ENCODE data around the gene AGA. TPM values are rescaled to one million over a fixed set of nuclear protein-coding genes. Genes with fewer than 3 reads are reported as not detected.

The AGA gene
- total RNA-seq: 10 to 100 TPM; 14.6 to 15.4 TPM
- polyA plus RNA-seq (2013, experiment 1 of 2): 26.9 TPM
- 28.0 TPM for polyA plus RNA-seq (2013, experiment 2 of 2)
- total RNA-seq: 8.5 to 58.8 (median 25.5) reads per million in 172 experiments

- H3K27ac ChIP-seq (ENCODE audit: low read depth in 1 of 2, low read length in 2 of 2): peak within 1 kb of the TSS; percentile 89 to 90
- peak within 1 kb of the TSS; percentile 65 for H3K4me3 ChIP-seq (ENCODE audit: low read length)
- H3K4me1 ChIP-seq (ENCODE audit: insufficient read depth, low read length): peaks cover 17% of the 10 kb centered on the region
- ChIA-PET CTCF (no interaction called here), POLR2A (interaction anchor here (0.6 to 2.6 kb wide), 20 partner anchors 9 to 1121 kb away, joined by 3 to 60 read pairs (median 4); partner anchors contain the start of gene NEIL3)
- ATAC-seq (ENCODE audit: poor library complexity) (peak; percentile 89), DNase-seq (peak; percentile 87 to 98 (median 94))
- H3K9me3 Mint-ChIP-seq: no peaks in the 10 kb centered on the region
- no peaks in the 10 kb centered on the region for H3K27me3 ChIP-seq (ENCODE audit: control insufficient read depth in 1 of 2, insufficient read depth in 2 of 2, low read length in 2 of 2)
- H3K36me3 ChIP-seq (ENCODE audit: insufficient read depth, low read length): peaks cover 18% of the 10 kb centered on the region
- peak within 1 kb of the TSS; percentile 91 for H3K27ac Mint-ChIP-seq
- peaks cover 46% of the 10 kb centered on the region for H3K4me1 Mint-ChIP-seq (ENCODE audit: low read depth)
- peaks cover 48% of the 10 kb centered on the region for H3K36me3 Mint-ChIP-seq (ENCODE audit: low read depth)
- H3K9me3 ChIP-seq (ENCODE audit: control insufficient read depth in 1 of 2, insufficient read depth in 1 of 2, low read length in 2 of 2): no peaks in the 10 kb centered on the region
- H3K4me3 Mint-ChIP-seq: peak within 1 kb of the TSS; percentile 89
- no peak for TF ChIP-seq CTCF (IDR thresholded peaks at IDR 0.05)
- H3K27me3 Mint-ChIP-seq: no peaks in the 10 kb centered on the region
- intact Hi-C loops (cut with DNase I, micrococcal nuclease): loop anchor here (1.0 to 10.0 kb wide), 6 partner anchors 45 to 1247 kb away; partner anchors contain the start of genes NEIL3 (in 1 of the 2) and SPATA4 (in 1 of the 2)
Observed at GRCh38 chr4:177441803-177442622, at the start of gene AGA. Gene AGA (minus strand): TSS chr4:177442437. CDS start chr4:177442375, 62 bp downstream.

- TF ChIP-seq CTCF (IDR thresholded peaks at IDR 0.05): no peak
- no peaks in the 10 kb centered on the region for H3K27me3 Mint-ChIP-seq
- POLR2A ChIA-PET: no interaction called here
Observed at GRCh38 chr4:177492022-177492421, 49.8 kb upstream of the AGA start.

GRCh38 chr4:177490769-177491168 lies 48.5 kb upstream of the AGA start:
- Mint-ChIP-seq H3K27me3 (no peaks in the 10 kb centered on the region), H3K36me3 (ENCODE audit: low read depth) (no peaks in the 10 kb centered on the region), H3K9me3 (no peaks in the 10 kb centered on the region), H3K27ac (no peak overlapping the region), H3K4me3 (no peak overlapping the region), H3K4me1 (ENCODE audit: low read depth) (peaks cover 12% of the 10 kb centered on the region)
- CTCF ChIA-PET: no interaction called here
- intact Hi-C loops (cut with DNase I, micrococcal nuclease): no loop called here
- Histone ChIP-seq H3K27ac (ENCODE audit: low read depth in 1 of 2, low read length in 2 of 2) (no peak overlapping the region), H3K4me3 (ENCODE audit: low read length) (no peak overlapping the region), H3K27me3 (ENCODE audit: control insufficient read depth in 1 of 2, insufficient read depth in 2 of 2, low read length in 2 of 2) (no peaks in the 10 kb centered on the region), H3K4me1 (ENCODE audit: insufficient read depth, low read length) (no peaks in the 10 kb centered on the region), H3K9me3 (ENCODE audit: control insufficient read depth in 1 of 2, insufficient read depth in 1 of 2, low read length in 2 of 2) (no peaks in the 10 kb centered on the region), H3K36me3 (ENCODE audit: insufficient read depth, low read length) (no peaks in the 10 kb centered on the region)
- no peak for DNase-seq
- no peak for TF ChIP-seq CTCF (IDR thresholded peaks at IDR 0.05)
- POLR2A ChIA-PET: no interaction called here
- no peak for ATAC-seq (ENCODE audit: poor library complexity)

More at GRCh38 chr4:177492022-177492421, 49.8 kb upstream of the AGA start:
- no peaks in the 10 kb centered on the region for H3K9me3 ChIP-seq (ENCODE audit: control insufficient read depth in 1 of 2, insufficient read depth in 1 of 2, low read length in 2 of 2)
- intact Hi-C loops (cut with DNase I, micrococcal nuclease): no loop called here
- Mint-ChIP-seq H3K9me3 (no peaks in the 10 kb centered on the region), H3K4me1 (ENCODE audit: low read depth) (peaks cover 12% of the 10 kb centered on the region), H3K36me3 (ENCODE audit: low read depth) (no peaks in the 10 kb centered on the region), H3K4me3 (no peak overlapping the region), H3K27ac (no peak overlapping the region)
- CTCF ChIA-PET: no interaction called here
- H3K36me3 ChIP-seq (ENCODE audit: insufficient read depth, low read length): no peaks in the 10 kb centered on the region
- H3K27ac ChIP-seq (ENCODE audit: low read depth in 1 of 2, low read length in 2 of 2): no peak overlapping the region
- ATAC-seq (ENCODE audit: poor library complexity) (no peak), DNase-seq (no peak)
- H3K27me3 ChIP-seq (ENCODE audit: control insufficient read depth in 1 of 2, insufficient read depth in 2 of 2, low read length in 2 of 2): no peaks in the 10 kb centered on the region
- H3K4me3 ChIP-seq (ENCODE audit: low read length): no peak overlapping the region
- H3K4me1 ChIP-seq (ENCODE audit: insufficient read depth, low read length): no peaks in the 10 kb centered on the region

All from CD4-positive, alpha-beta T cell (primary cell).